ENCODE data around the gene RIN3. TPM values are rescaled to one million over a fixed set of nuclear protein-coding genes. Genes with fewer than 3 reads are reported as not detected.

The RIN3 gene
- total RNA-seq, 1 donor = 7.2 TPM

DNA sequence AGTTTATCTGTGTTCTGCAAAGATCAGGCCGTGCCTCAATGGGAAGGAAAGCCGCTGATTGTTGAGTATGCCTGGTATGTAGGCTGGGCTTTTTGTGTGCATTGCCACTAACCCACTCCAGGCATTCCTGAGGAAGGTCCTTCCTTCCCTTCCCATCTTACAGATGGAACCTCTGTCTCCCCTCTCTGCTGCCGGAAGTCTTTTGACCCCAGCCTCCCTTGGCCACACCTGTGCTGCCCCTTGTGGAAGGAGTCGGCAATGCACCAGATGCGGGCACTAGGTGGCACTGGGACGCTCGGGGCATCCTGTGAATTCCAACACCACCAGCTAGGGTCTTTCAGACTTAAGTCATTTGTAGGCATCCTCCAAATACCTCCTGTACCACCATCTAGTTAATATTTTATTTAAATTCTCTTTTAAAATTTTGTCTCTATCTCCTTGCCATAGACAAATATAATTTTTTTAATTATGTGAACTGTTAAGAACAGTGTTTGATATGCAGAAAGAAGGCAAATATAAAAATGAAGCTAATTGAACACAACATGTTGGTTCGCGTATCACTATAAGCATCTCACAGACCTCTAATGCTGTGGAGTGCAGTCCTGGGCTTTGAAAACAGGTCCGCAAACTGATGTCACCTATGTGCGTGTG lies 99.6 kb downstream of the RIN3 start:
- no peak for DNase-seq (ENCODE audit: low read depth)

DNA sequence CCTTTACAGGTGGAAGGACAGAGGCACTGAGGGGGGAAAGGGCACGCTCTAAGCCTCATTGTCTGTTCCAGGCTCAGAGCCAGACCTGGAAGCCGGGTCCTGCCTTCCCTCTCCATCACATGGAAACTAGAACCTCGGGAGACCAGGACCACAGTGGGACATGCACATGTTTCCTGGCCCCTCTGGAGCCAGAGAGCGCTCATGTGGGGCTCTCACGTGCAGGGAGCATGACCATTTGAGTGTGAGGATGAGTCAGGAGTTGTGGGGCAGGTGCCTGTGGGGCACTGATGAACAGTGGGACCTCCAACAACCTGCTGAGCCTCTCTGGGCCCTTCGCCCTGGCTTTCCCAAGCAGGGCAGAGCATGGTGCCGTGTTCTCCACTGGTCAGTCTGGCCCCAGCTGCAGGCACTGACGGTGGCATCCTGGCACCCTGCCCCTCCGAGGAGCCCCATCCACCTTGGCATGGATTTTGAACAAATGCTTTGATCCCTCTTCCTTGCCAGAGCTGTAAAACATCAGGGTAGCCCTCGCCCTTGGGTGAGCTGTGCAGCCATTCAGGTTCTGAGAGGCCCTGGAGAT lies 100.2 kb downstream of the RIN3 start:
- TF ChIP-seq, protein P1, sequence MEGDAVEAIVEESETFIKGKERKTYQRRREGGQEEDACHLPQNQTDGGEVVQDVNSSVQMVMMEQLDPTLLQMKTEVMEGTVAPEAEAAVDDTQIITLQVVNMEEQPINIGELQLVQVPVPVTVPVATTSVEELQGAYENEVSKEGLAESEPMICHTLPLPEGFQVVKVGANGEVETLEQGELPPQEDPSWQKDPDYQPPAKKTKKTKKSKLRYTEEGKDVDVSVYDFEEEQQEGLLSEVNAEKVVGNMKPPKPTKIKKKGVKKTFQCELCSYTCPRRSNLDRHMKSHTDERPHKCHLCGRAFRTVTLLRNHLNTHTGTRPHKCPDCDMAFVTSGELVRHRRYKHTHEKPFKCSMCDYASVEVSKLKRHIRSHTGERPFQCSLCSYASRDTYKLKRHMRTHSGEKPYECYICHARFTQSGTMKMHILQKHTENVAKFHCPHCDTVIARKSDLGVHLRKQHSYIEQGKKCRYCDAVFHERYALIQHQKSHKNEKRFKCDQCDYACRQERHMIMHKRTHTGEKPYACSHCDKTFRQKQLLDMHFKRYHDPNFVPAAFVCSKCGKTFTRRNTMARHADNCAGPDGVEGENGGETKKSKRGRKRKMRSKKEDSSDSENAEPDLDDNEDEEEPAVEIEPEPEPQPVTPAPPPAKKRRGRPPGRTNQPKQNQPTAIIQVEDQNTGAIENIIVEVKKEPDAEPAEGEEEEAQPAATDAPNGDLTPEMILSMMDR (IDR thresholded peaks at IDR 0.05; ENCODE audit: insufficient read depth, low read length) = no peak
- no peak for DNase-seq (ENCODE audit: low read depth)

More for the DNA sequence above, 99.6 kb downstream of the RIN3 start:
- TF ChIP-seq, protein P1 (IDR thresholded peaks at IDR 0.05; ENCODE audit: insufficient read depth, low read length) = peak; percentile 64
- H3K4me3 ChIP-seq (ENCODE audit: low read depth, low read length) = no peak overlapping the region

GRCh38 chr14:92615451-92615850 lies 101.9 kb downstream of the RIN3 start:
- TF ChIP-seq, protein P1 (IDR thresholded peaks at IDR 0.05; ENCODE audit: insufficient read depth, low read length) = no peak
- DNase-seq (ENCODE audit: low read depth) = no peak
- H3K4me3 ChIP-seq (ENCODE audit: low read depth, low read length) = no peak overlapping the region

More for the DNA sequence above, 100.2 kb downstream of the RIN3 start:
- H3K4me3 ChIP-seq (ENCODE audit: low read depth, low read length) = no peak overlapping the region

DNA sequence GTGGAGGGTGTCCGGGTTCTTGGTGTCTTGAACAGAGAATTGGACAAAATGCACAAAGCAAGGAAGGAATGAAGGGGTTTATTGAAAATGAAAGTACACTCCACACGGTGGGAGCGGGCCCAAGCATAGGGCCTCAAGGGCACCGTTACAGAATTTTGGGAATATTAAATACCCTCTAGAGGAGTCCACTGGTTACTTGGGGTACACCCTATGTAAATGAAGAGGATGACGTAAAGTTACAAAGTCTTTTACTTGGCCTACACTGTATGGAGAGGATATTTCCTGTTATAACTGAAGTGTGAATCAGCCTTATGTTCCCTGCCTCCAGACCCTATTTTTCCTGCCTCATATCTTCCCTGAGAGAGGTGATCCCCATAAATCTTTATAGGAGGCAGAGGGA lies 102.6 kb downstream of the RIN3 start:
- no peak overlapping the region for H3K4me3 ChIP-seq (ENCODE audit: low read depth, low read length)
- TF ChIP-seq, protein P1 (IDR thresholded peaks at IDR 0.05; ENCODE audit: insufficient read depth, low read length) = no peak
- DNase-seq (ENCODE audit: low read depth) = no peak

DNA sequence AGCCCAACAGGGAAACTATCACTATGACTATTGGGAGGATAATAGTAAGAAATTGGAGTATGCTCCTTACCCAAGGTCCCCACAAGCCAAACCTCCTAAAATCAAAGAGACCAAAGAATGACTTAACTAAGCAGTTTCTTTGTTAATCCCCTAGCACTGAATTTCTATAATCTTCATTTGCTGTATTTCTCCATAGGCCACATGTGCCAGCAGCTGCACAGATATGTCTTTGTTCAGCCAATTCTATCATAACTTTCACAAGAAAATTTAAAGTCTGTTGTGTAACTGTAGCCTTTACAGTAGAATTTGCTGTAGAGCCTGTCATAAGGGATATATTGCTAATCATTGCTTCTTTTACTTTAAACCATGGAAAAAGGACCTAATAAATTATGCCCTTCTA lies 104.0 kb downstream of the RIN3 start:
- no peak overlapping the region for H3K4me3 ChIP-seq (ENCODE audit: low read depth, low read length)
- DNase-seq (ENCODE audit: low read depth) = peak; percentile 22
- TF ChIP-seq, protein P1 (IDR thresholded peaks at IDR 0.05; ENCODE audit: insufficient read depth, low read length) = no peak

- TF ChIP-seq, protein P1 (IDR thresholded peaks at IDR 0.05; ENCODE audit: insufficient read depth, low read length) = no peak
- H3K4me3 ChIP-seq (ENCODE audit: low read depth, low read length) = no peak overlapping the region
- DNase-seq (ENCODE audit: low read depth) = peak; percentile 35
These were observed 106.3 kb downstream of the RIN3 start for GRCh38 chr14:92619671-92620456.
